Hematopoietic multipotent progenitor cell treated with erythropoietin and hydrocortisone succinate and interleukin-3 and kit ligand, for 17 days (in vitro differentiated cells): Measurements from ENCODE around the gene PKN3.

Experiments used
- DNase-seq: peaks from one replicate; pipeline ENCODE4 v3.0.0-alpha.2; 2015; ENCODE audit warnings: low spot score

Gene PKN3

DNA sequence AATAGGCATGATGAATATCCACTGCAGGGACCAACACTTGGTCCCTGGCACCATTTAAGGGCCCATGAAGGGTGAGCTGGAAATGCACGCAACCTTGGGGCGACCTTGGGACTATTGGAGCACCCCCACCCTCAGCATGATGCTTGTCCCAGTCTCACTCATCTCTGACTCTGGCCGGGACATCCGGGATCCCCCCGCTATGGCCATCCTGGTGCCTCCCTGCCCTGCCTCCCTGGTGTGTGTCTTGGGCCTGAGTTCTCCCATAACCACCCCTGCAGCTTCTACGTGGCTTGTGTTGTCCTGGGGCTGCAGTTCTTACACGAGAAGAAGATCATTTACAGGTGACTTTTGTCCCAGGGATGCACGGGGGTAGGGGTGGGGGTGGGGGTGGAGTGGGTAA lies 15.7 kb downstream of the PKN3 start:
- DNase-seq: no peak

DNA sequence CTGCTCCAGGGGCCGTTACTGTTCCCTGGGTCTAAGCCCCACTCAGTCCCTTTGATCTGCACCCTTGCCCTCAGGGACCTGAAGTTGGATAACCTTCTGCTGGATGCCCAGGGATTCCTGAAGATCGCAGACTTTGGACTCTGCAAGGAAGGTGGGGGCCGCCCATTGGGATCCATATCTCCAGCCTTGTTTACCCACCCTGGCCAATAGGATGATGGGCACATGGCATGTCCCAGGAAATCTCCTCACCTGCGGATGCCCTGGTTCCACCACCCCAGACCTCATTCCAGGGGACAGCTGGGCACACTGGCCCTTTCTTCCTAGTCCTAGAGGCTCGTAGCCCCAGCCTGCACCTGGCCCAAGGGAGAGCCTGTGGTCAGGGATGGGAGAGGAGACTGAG lies 16.2 kb downstream of the PKN3 start:
- DNase-seq: no peak

- no peak for DNase-seq
Observed at GRCh38 chr9:128719919-128720605, 17.8 kb downstream of the PKN3 start.

GRCh38 chr9:128720841-128721486 lies 18.7 kb downstream of the PKN3 start:
- DNase-seq: no peak

GRCh38 chr9:128721487-128722010 lies 19.2 kb downstream of the PKN3 start:
- DNase-seq: no peak

DNA sequence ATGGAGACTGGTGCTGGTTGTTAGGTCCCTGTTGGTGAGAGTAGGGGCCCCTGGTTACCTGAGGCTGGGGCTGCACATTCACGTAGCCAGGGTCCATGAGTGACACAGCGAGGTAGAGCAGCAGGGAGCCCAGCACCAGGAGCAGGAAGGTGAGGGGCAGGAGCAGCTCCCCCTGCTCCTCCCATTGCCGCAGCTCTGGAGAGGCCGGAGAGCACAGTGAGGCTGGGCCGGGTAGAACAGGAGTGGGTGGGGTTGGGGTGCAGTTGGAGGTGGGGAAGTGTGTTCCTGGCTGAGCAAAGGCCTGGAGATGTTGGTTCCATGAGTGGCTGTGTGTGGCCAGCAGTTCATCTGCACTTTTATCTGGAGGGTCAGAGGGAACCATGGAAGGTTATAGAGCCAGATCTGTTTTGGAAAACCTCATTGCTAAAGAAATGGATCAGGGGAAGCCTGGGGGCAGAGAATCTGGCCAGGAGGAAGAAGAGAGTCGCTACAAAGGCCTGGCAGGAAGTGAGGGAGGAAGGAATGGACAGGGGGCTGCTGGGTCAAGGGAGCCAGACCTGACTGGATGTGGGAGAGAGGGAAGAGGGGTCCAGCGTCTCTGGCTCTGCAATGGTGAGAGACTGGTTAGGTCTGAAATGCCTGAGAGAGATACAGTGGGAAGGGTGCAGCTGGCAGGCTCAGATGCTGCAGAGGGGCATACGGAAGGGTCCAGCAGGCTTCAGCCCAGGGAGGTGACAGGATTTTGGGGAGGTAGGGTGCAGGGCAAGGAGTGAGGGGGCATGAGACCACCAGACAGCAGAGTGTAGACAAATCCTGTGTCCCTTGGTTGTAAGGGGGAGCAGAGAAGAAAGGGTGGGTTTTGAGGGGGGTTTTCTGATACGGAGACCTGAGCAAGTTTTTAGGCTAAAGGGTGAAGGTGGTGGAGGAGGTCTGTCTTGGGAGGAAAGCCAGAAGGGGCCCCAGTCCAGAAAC lies 20.4 kb downstream of the PKN3 start:
- no peak for DNase-seq

GRCh38 chr9:128723352-128723865 lies 21.1 kb downstream of the PKN3 start:
- no peak for DNase-seq

DNA sequence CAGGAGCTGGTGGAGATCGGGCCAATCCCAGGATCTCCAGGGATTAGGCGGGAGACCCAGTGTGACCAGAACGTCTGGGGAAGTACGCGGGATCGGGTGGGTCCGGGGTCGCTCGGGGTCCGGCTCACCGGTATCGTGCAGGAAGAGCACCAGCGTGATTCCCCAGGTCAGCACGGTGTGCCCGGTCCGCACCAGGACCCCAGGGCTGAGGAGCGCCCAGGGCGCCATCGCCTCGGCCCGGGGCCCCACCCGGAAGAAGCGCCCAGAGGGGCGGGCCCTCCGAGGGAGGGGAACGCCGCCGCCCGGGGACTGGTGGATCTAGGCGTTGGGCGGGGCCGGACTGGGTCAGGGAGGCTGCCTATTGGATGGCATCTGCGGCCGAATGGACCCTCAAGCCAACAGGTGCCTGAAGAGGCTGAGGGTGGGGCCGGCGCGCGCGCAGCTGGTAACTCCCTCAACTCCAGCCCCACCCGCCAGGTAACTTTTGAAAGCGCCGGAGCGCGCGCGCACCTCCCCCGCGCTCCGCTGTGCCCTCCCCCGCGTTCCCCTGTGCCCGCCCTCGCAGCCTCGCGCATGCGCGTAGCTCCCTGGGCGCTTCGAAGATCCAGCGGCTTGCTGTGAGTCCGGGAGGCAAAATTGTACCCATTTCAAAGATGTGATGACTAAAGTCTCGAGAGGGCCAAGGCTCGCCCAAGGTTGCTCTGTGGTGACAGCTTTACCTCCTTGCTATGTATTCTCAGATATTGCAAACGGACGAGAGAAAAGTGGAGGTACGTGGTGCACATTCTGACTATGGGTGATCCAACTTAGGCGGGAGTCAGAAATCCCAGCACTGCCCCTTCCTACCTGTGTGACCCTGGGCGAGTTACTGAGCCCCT lies 21.8 kb downstream of the PKN3 start, which contains the start of gene ZDHHC12:
ZDHHC12 (minus strand) TSS at position 262 of the 878 bp plus-strand sequence; CDS start at position 228, 34 bp downstream.
- peak; percentile 93 for DNase-seq

DNA sequence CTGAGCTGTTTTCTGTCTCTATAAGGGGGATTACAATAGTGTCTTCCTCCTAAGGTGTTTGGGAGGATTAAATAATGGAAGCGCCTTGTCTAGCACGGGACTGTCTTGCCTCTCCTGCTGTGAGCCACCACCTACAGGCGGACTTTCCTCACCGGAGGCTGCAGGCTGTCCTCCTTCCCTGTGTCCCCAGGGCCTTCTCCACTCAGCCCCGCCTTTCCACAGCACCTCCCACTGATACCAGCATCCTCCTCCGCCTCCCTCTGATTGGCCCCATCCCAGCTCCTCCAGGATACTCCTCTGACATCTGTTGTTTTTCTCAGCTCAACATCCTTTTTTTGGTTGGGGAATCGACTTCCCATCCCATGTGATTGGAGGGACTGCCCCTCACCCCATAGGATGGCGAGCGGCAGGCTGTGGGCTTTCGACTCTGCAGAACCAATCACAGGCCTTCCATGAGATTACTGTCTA lies 22.5 kb downstream of the PKN3 start:
- peak; percentile 49 for DNase-seq

DNA sequence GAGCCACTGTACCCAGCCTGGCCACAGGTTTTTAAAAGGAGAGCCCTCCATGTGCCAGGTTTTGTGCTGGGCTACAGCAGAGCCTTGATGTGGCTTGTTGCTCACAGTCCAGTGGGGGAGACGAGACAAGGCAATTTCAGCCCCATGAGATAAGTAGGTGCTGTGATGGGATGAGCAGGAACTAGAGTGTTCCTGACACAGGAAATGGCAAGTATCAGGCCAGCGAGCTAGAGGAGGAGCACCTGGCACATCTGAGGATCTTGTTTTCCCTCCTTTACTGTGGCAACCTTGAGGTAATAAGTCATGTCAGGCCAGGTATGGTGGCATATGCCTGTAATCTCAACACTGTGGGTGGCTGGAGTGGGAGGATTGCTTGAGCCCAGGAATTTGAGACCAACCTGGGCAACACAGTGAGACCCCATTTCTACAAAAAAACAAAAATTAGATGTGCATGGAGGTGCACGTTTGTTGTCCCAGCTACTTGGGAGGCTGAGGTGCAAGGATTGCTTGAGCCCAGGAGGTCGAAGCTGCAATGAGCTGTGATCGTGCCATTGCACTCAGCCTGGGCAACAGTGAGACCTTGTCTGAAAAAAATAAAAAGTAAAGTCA lies 25.4 kb downstream of the PKN3 start:
- DNase-seq: no peak

- no peak for DNase-seq
Observed at GRCh38 chr9:128728298-128728697, 26.0 kb downstream of the PKN3 start.

- no peak for DNase-seq
Observed at GRCh38 chr9:128729302-128729701, 27.0 kb downstream of the PKN3 start.

DNA sequence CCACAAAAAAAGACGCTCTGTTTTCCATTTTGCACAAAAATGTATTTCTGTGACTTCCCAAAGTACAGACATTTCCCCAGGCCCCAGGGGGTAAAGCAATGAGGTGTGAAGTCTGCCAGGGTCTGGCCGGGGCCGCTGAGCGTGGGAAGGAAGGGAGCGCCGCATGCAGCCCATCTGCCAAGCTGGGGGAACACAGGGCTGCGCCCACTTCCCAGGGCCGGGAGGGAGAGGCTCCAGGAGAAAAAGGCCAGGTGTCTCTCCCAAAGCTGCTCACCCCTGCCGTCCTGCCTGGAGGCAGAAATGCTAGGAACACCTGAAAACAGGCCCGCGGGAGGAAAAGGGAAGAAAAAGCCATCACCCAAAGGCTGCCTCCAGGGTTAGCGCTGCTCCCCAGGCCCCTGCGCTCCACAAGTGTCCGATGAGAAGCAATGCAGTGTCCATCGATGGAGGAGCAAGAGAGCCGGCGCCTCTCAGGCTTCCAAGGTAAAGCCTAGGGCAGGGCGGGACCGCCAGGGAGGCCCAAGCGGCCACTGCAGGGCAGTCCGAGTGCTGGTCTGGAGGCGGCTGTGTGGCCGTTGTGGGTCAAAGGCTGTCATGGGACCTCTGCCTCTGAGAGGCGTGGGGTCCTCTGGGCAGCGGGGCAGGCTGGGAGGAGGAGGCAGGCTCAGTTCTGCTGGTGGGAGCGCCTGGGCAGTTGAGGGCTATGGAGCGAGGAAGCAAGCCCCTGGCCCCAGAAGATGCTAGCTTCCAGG lies 27.6 kb downstream of the PKN3 start:
- DNase-seq: no peak

DNA sequence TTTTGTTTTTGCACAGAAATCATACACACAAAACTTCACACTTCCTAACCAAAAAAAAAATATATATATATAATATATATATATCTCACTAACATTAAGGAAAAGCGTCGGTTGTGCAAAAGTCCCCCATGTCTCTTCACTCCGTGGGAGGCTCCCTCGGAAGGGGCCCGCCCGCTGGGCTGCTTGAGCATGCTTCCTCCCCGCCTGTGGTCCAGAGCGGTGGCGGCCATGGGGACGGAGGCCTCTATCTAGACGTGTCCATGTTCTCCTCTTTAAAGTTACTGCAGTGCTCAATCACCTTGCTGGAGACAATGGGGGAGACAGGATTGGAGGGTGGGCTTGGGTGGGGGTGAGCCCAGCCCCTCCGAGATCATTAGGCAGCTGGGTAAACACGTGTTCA lies 28.8 kb downstream of the PKN3 start:
- no peak for DNase-seq

GRCh38 chr9:128731691-128732090 lies 29.4 kb downstream of the PKN3 start:
- DNase-seq: no peak

DNA sequence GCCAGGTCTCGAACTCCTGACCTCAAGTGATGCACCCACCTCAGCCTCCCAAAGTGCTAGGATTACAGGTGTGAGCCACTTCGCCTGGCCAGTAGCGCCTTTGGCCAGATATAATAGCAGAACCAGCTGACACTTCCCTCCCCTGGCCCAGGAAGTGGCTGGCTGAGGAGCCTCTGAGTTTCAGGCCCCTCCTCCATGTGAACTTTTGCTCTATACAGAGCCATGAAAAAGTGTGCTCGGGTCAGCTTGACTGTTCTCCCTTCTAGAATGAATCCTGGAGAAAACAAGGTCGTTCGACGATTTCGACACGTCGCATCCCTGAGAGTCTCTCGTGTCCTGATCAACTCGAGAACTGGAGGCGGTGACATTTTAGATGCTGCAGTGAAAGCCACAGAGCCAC lies 30.3 kb downstream of the PKN3 start:
- no peak for DNase-seq

- peak; percentile 71 for DNase-seq
Observed at GRCh38 chr9:128733256-128733655, 31.0 kb downstream of the PKN3 start.

- DNase-seq: no peak
Observed at GRCh38 chr9:128735373-128735772, 33.1 kb downstream of the PKN3 start.

- DNase-seq: no peak
Observed at GRCh38 chr9:128742401-128742800, 40.1 kb downstream of the PKN3 start.

GRCh38 chr9:128743421-128743820 lies 41.1 kb downstream of the PKN3 start:
- DNase-seq: no peak
